Measurements from ENCODE around the gene MMP27.

The MMP27 gene

DNA sequence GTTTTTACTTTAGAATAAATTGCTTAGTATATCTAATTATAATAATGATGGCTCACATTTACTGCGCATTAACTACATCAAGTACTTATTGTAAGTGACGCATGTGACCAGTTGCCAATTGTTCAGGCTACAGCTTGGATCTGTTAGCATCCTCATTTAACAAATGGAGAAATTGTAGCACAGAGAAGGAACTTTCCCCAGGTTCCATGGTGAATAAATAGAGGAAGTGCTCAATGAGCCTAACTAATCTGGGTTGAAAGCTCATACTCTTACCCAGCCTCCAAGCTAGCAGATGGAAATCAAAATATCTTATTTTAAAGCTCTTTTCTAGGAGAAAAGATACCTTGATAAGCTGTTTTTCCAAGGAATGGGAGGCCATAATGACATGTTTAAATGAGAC is 19.8 kb downstream of the MMP27 start:
- ATAC-seq (ENCODE audit: insufficient read depth, low read depth): no peak
- no peaks in the 10 kb centered on the region for H3K4me1 ChIP-seq (ENCODE audit: insufficient read depth, low read length)

DNA sequence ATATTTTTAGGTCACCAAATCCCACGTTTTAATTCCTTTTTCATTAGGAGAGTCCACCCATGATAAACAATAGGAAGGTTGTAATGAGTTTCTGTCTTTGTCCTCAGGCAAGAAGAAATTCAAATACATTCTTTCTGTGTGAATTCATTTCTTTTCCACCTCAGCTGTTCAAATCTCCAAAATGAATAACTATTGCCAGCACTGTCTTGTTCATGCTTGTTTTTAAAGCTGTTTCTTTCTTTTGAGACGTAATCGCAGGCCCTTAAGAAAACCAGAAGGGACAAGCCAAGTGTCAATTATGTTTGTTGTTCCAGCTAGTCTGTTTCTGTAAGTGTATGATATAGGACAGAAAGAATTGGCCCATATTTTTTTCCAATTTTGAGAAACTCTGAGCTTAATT is 20.2 kb downstream of the MMP27 start:
- H3K27ac ChIP-seq (ENCODE audit: low read length): no peak overlapping the region
- ATAC-seq (ENCODE audit: insufficient read depth, low read depth): no peak
- DNase-seq: no peak
- peaks cover 5% of the 10 kb centered on the region for H3K27me3 ChIP-seq (ENCODE audit: insufficient read depth, low read length, poor library complexity)
- no peaks in the 10 kb centered on the region for H3K4me1 ChIP-seq (ENCODE audit: insufficient read depth, low read length)
- no peaks in the 10 kb centered on the region for H3K9me3 ChIP-seq (ENCODE audit: insufficient read depth, low read length, severe bottlenecking)
- no peak overlapping the region for H2AFZ ChIP-seq (ENCODE audit: low read depth, low read length)
- TF ChIP-seq EZH2 (IDR thresholded peaks at IDR 0.05; ENCODE audit: borderline replicate concordance, low read depth, low read length, severe bottlenecking): no peak
- TF ChIP-seq, protein P1, sequence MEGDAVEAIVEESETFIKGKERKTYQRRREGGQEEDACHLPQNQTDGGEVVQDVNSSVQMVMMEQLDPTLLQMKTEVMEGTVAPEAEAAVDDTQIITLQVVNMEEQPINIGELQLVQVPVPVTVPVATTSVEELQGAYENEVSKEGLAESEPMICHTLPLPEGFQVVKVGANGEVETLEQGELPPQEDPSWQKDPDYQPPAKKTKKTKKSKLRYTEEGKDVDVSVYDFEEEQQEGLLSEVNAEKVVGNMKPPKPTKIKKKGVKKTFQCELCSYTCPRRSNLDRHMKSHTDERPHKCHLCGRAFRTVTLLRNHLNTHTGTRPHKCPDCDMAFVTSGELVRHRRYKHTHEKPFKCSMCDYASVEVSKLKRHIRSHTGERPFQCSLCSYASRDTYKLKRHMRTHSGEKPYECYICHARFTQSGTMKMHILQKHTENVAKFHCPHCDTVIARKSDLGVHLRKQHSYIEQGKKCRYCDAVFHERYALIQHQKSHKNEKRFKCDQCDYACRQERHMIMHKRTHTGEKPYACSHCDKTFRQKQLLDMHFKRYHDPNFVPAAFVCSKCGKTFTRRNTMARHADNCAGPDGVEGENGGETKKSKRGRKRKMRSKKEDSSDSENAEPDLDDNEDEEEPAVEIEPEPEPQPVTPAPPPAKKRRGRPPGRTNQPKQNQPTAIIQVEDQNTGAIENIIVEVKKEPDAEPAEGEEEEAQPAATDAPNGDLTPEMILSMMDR (IDR thresholded peaks at IDR 0.05; ENCODE audit: borderline replicate concordance, extremely low read depth, low read length, poor library complexity, severe bottlenecking): no peak
- no peaks in the 10 kb centered on the region for H3K36me3 ChIP-seq (ENCODE audit: insufficient read depth, low read length)
- no peaks in the 10 kb centered on the region for H3K79me2 ChIP-seq (ENCODE audit: insufficient read depth, low read length)
- H4K20me1 ChIP-seq (ENCODE audit: insufficient read depth, low read length): no peaks in the 10 kb centered on the region
- no peak overlapping the region for H3K9ac ChIP-seq (ENCODE audit: low read depth, low read length)
- no peak overlapping the region for H3K4me2 ChIP-seq (ENCODE audit: insufficient read depth, low read length)
- H3K4me3 ChIP-seq (ENCODE audit: low read depth in 1 of 2, low read length in 2 of 2): no peak overlapping the region

More for the DNA sequence above, 19.8 kb downstream of the MMP27 start:
- Histone ChIP-seq H3K4me3 (ENCODE audit: low read depth in 1 of 2, low read length in 2 of 2) (no peak overlapping the region), H2AFZ (ENCODE audit: low read depth, low read length) (no peak overlapping the region), H4K20me1 (ENCODE audit: insufficient read depth, low read length) (no peaks in the 10 kb centered on the region), H3K27ac (ENCODE audit: low read length) (no peak overlapping the region), H3K36me3 (ENCODE audit: insufficient read depth, low read length) (no peaks in the 10 kb centered on the region), H3K27me3 (ENCODE audit: insufficient read depth, low read length, poor library complexity) (peaks cover 5% of the 10 kb centered on the region), H3K9me3 (ENCODE audit: insufficient read depth, low read length, severe bottlenecking) (no peaks in the 10 kb centered on the region), H3K4me2 (ENCODE audit: insufficient read depth, low read length) (no peak overlapping the region), H3K79me2 (ENCODE audit: insufficient read depth, low read length) (no peaks in the 10 kb centered on the region), H3K9ac (ENCODE audit: low read depth, low read length) (no peak overlapping the region)
- DNase-seq: no peak
- TF ChIP-seq, protein P1 (IDR thresholded peaks at IDR 0.05; ENCODE audit: borderline replicate concordance, extremely low read depth, low read length, poor library complexity, severe bottlenecking): no peak
- TF ChIP-seq EZH2 (IDR thresholded peaks at IDR 0.05; ENCODE audit: borderline replicate concordance, low read depth, low read length, severe bottlenecking): no peak

DNA sequence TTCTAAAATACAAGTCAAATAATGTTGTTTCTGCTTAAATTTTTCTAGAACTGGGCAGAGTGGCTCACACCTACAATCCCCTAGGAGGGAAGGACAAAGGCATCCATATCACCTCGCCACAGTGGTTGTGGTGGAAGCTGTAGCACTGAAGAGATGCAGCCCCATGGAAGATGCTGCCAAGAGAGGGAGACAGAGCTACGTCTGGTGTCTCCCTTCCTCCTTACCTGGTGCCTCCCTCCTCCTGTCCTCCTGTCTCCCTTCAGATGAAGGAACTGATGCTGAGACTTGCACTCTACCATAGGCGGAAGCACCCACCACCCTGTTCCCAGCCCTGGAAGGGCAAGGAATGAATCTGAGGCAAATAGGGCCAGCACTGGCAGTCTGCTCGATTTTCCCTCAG is 22.3 kb downstream of the MMP27 start:
- no peak for TF ChIP-seq EZH2 (IDR thresholded peaks at IDR 0.05; ENCODE audit: borderline replicate concordance, low read depth, low read length, severe bottlenecking)
- TF ChIP-seq, protein P1 (IDR thresholded peaks at IDR 0.05; ENCODE audit: borderline replicate concordance, extremely low read depth, low read length, poor library complexity, severe bottlenecking): no peak
- Histone ChIP-seq H3K27ac (ENCODE audit: low read length) (no peak overlapping the region), H3K9me3 (ENCODE audit: insufficient read depth, low read length, severe bottlenecking) (no peaks in the 10 kb centered on the region), H3K4me3 (ENCODE audit: low read depth in 1 of 2, low read length in 2 of 2) (no peak overlapping the region), H3K27me3 (ENCODE audit: insufficient read depth, low read length, poor library complexity) (peaks cover 5% of the 10 kb centered on the region), H3K79me2 (ENCODE audit: insufficient read depth, low read length) (no peaks in the 10 kb centered on the region), H3K4me1 (ENCODE audit: insufficient read depth, low read length) (no peaks in the 10 kb centered on the region), H3K9ac (ENCODE audit: low read depth, low read length) (no peak overlapping the region), H2AFZ (ENCODE audit: low read depth, low read length) (no peak overlapping the region), H3K4me2 (ENCODE audit: insufficient read depth, low read length) (no peak overlapping the region), H3K36me3 (ENCODE audit: insufficient read depth, low read length) (no peaks in the 10 kb centered on the region), H4K20me1 (ENCODE audit: insufficient read depth, low read length) (no peaks in the 10 kb centered on the region)
- DNase-seq: no peak
- ATAC-seq (ENCODE audit: insufficient read depth, low read depth): no peak

DNA sequence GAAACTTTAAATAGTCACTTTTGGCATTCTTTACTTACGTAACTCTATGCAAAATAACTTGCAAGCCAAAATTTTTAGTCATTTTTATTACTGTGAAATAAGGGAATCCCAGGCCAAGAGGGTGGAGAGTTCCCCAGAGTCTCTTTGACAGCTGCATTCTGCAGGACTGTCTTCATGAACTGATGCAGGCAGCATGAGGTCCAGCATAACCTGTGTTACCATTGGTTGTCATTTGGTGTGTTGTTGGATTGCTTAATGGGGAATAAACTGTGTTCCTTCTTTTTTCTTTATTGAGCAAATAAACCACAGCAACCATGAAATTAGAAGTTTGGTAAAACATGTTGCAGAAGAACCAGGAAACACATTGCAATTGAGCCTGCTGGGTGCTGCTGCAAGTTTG is 24.6 kb downstream of the MMP27 start:
- Histone ChIP-seq H3K9ac (ENCODE audit: low read depth, low read length) (no peak overlapping the region), H3K27me3 (ENCODE audit: insufficient read depth, low read length, poor library complexity) (peaks cover 5% of the 10 kb centered on the region), H3K4me2 (ENCODE audit: insufficient read depth, low read length) (no peak overlapping the region), H2AFZ (ENCODE audit: low read depth, low read length) (no peak overlapping the region), H3K36me3 (ENCODE audit: insufficient read depth, low read length) (no peaks in the 10 kb centered on the region), H3K4me1 (ENCODE audit: insufficient read depth, low read length) (no peaks in the 10 kb centered on the region), H3K79me2 (ENCODE audit: insufficient read depth, low read length) (no peaks in the 10 kb centered on the region), H3K4me3 (ENCODE audit: low read depth in 1 of 2, low read length in 2 of 2) (no peak overlapping the region), H3K27ac (ENCODE audit: low read length) (no peak overlapping the region), H4K20me1 (ENCODE audit: insufficient read depth, low read length) (no peaks in the 10 kb centered on the region), H3K9me3 (ENCODE audit: insufficient read depth, low read length, severe bottlenecking) (no peaks in the 10 kb centered on the region)
- no peak for TF ChIP-seq EZH2 (IDR thresholded peaks at IDR 0.05; ENCODE audit: borderline replicate concordance, low read depth, low read length, severe bottlenecking)
- TF ChIP-seq, protein P1 (IDR thresholded peaks at IDR 0.05; ENCODE audit: borderline replicate concordance, extremely low read depth, low read length, poor library complexity, severe bottlenecking): no peak
- no peak for DNase-seq
- no peak for ATAC-seq (ENCODE audit: insufficient read depth, low read depth)

All from DND-41 (cell line).